H1 (cell line): ENCODE data around the gene ATP6V0A4. TPM values are rescaled to one million over a fixed set of nuclear protein-coding genes. Genes with fewer than 3 reads are reported as not detected.

Source experiments
- CTCF ChIA-PET: fragments of 300-600 bp; sonication (Branson Sonifier 250); formaldehyde crosslinking; loops from one replicate; lab custom pipeline; 2021; ENCODE audit not compliant: partially characterized antibody; lab: Charles Lee
- POLR2A ChIA-PET: fragments of 300-600 bp; sonication (Branson Sonifier 250); formaldehyde crosslinking; loops from one replicate; lab custom pipeline; 2021; ENCODE audit warnings: inconsistent platforms; ENCODE audit not compliant: partially characterized antibody; lab: Charles Lee
- DNase-seq, 2 experiments: peaks; one replicate each; pipeline versions ENCODE4 v3.0.0 to v3.0.0-alpha.2; 2010 to 2022; ENCODE audit warnings: low spot score in 2 of 2, low read depth in 1 of 2, mixed read lengths in 1 of 2
- FAIRE-seq: peaks from 2 replicates; lab custom pipeline; 2011; peaks lifted over from hg19 to GRCh38; lab: Jason Lieb, UNC
- H2AFZ ChIP-seq: 2 replicates; pipeline ENCODE4 v1.8.1; 2012; ENCODE audit warnings: low read length, inconsistent platforms
- H2AK5ac ChIP-seq: 2 replicates; pipeline ENCODE4 v1.6.1; 2013; ENCODE audit warnings: low read depth, low read length
- H2BK120ac ChIP-seq: replicated peaks from 2 replicates; pipeline ENCODE3; 2013; ENCODE audit warnings: low read depth, low read length, inconsistent platforms
- H2BK12ac ChIP-seq: 2 replicates; pipeline ENCODE4 v1.6.1; 2013; ENCODE audit warnings: low read depth, low read length
- H2BK15ac ChIP-seq: 2 replicates; pipeline ENCODE4 v1.6.1; 2013; ENCODE audit warnings: low read length
- H2BK20ac ChIP-seq: 2 replicates; pipeline ENCODE4 v1.6.1; 2013; ENCODE audit warnings: low read length
- H2BK5ac ChIP-seq: 2 replicates; pipeline ENCODE4 v1.6.1; 2013; ENCODE audit warnings: low read depth, low read length
- H3K14ac ChIP-seq: 2 replicates; pipeline ENCODE4 v1.6.1; 2013; ENCODE audit warnings: inconsistent platforms; ENCODE audit not compliant: insufficient read length
- H3K18ac ChIP-seq: 2 replicates; pipeline ENCODE4 v1.6.1; 2013; ENCODE audit warnings: low read length; ENCODE audit errors: extremely low read depth
- H3K23ac ChIP-seq: 2 replicates; pipeline ENCODE4 v1.6.1; 2013; ENCODE audit warnings: inconsistent platforms; ENCODE audit not compliant: insufficient read length
- H3K23me2 ChIP-seq: 2 replicates; pipeline ENCODE4 v1.6.1; 2013; ENCODE audit warnings: low read depth, low read length
- H3K27ac ChIP-seq: 2 replicates; pipeline ENCODE4 v1.6.1; 2011; ENCODE audit warnings: low read depth, low read length, inconsistent platforms
- H3K27me3 ChIP-seq, 4 experiments: replicated peaks in 1 of 4; 1 replicate in 1 of 4; 2 replicates in 3 of 4; pipeline versions ENCODE4 v1.6.1 to v1.8.1; 2011 to 2013; ENCODE audit warnings: low read length in 3 of 4, mild to moderate bottlenecking in 3 of 4, inconsistent platforms in 2 of 4, mixed read lengths in 2 of 4, moderate library complexity in 1 of 4; ENCODE audit not compliant: control insufficient read depth in 3 of 4, insufficient read depth in 3 of 4; ENCODE audit errors: extremely low read depth in 1 of 4
- H3K36me3 ChIP-seq, 4 experiments: 2 replicates each; pipeline versions ENCODE4 v1.6.1 to v1.8.1; 2011 to 2013; ENCODE audit warnings: mild to moderate bottlenecking in 4 of 4, low read length in 3 of 4, moderate library complexity in 2 of 4, control low read depth in 1 of 4, inconsistent platforms in 1 of 4; ENCODE audit not compliant: insufficient read depth in 4 of 4, control insufficient read depth in 2 of 4
- H3K4ac ChIP-seq: replicated peaks from 2 replicates; pipeline ENCODE3; 2013; ENCODE audit warnings: low read length, low read depth, mixed read lengths, inconsistent platforms; ENCODE audit not compliant: insufficient read length
- H3K4me1 ChIP-seq, 4 experiments: replicated peaks in 1 of 4; 1 replicate in 1 of 4; 2 replicates in 3 of 4; pipeline versions ENCODE4 v1.6.1 to v1.8.1; 2011 to 2013; ENCODE audit warnings: low read length in 3 of 4, inconsistent platforms in 2 of 4, mixed read lengths in 1 of 4; ENCODE audit not compliant: insufficient read depth in 4 of 4, control insufficient read depth in 3 of 4
- H3K4me2 ChIP-seq, 2 experiments: 2 replicates each; pipeline versions ENCODE4 v1.6.1 to v1.8.1; 2011 to 2013; ENCODE audit warnings: low read depth in 2 of 2, low read length in 2 of 2, control low read depth in 1 of 2, inconsistent platforms in 1 of 2, mild to moderate bottlenecking in 1 of 2; ENCODE audit not compliant: insufficient read depth in 1 of 2
- H3K4me3 ChIP-seq, 4 experiments: fragments of 200-600, 300-600 bp in 1 of 4; sonication (generic), shearing (Covaris generic), sonication (Bioruptor Twin) in 1 of 4; 2 replicates each; pipeline versions ENCODE4 v1.5.1 to v1.8.1; 2011 to 2016; ENCODE audit warnings: low read length in 4 of 4, low read depth in 3 of 4, control low read depth in 2 of 4, inconsistent platforms in 2 of 4, mild to moderate bottlenecking in 2 of 4, mixed read lengths in 1 of 4, moderate library complexity in 1 of 4; ENCODE audit not compliant: insufficient read depth in 2 of 4; ENCODE audit errors: extremely low read depth in 1 of 4
- H3K56ac ChIP-seq: replicated peaks from 2 replicates; pipeline ENCODE3; 2013; ENCODE audit warnings: low read depth, mild to moderate bottlenecking, mixed read lengths, low read length, inconsistent platforms; ENCODE audit not compliant: insufficient read length
- H3K79me1 ChIP-seq: 2 replicates; pipeline ENCODE4 v1.6.1; 2013; ENCODE audit warnings: low read depth, low read length, control low read depth
- H3K79me2 ChIP-seq, 2 experiments: 2 replicates each; pipeline versions ENCODE4 v1.6.1 to v1.8.1; 2012 to 2013; ENCODE audit warnings: low read length in 2 of 2, mild to moderate bottlenecking in 2 of 2, inconsistent platforms in 1 of 2; ENCODE audit not compliant: insufficient read depth in 2 of 2, control insufficient read depth in 1 of 2
- H3K9ac ChIP-seq, 4 experiments: replicated peaks in 1 of 4; 1 replicate in 1 of 4; 2 replicates in 3 of 4; pipeline versions ENCODE4 v1.6.1 to v1.8.1; 2011 to 2013; ENCODE audit warnings: low read depth in 3 of 4, low read length in 3 of 4, control low read depth in 2 of 4, mild to moderate bottlenecking in 2 of 4, moderate library complexity in 2 of 4, inconsistent platforms in 1 of 4; ENCODE audit errors: extremely low read depth in 1 of 4
- H3K9me3 ChIP-seq, 2 experiments: 2 replicates each; pipeline versions ENCODE4 v1.6.1 to v1.8.1; 2012 to 2013; ENCODE audit warnings: mild to moderate bottlenecking in 2 of 2, moderate library complexity in 2 of 2, control low read depth in 1 of 2, inconsistent platforms in 1 of 2, low read depth in 1 of 2, low read length in 1 of 2, mixed read lengths in 1 of 2; ENCODE audit not compliant: insufficient read depth in 2 of 2
- H4K20me1 ChIP-seq, 2 experiments: replicated peaks in 1 of 2; 2 replicates each; pipeline versions ENCODE3 to v1.8.1; 2011 to 2013; ENCODE audit warnings: inconsistent platforms in 2 of 2, low read length in 2 of 2, mild to moderate bottlenecking in 1 of 2; ENCODE audit not compliant: insufficient read depth in 2 of 2, control insufficient read depth in 1 of 2
- H4K5ac ChIP-seq: 2 replicates; pipeline ENCODE4 v1.6.1; 2013; ENCODE audit warnings: low read length, low read depth, mixed read lengths, inconsistent platforms; ENCODE audit not compliant: insufficient read length
- H4K8ac ChIP-seq: 2 replicates; pipeline ENCODE4 v1.8.0; 2013; ENCODE audit warnings: mild to moderate bottlenecking, moderate library complexity, low read length, inconsistent platforms; ENCODE audit not compliant: insufficient read depth; ENCODE audit errors: extremely low read depth
- H4K91ac ChIP-seq: replicated peaks from 2 replicates; pipeline ENCODE3; 2013; ENCODE audit warnings: low read length, mixed read lengths, inconsistent platforms; ENCODE audit not compliant: insufficient read length
- BCL11A ChIP-seq, 2 experiments: IDR thresholded peaks; one replicate each; pipeline ENCODE4 v1.6.1; 2011; ENCODE audit warnings: low read depth in 2 of 2, low read length in 2 of 2, mild to moderate bottlenecking in 2 of 2
- CHD2 ChIP-seq: IDR thresholded peaks from 2 replicates; pipeline ENCODE4 v1.6.1; 2012; ENCODE audit warnings: low read length, improper control_type of control experiment
- CTBP2 ChIP-seq: IDR thresholded peaks from 2 replicates; pipeline ENCODE4 v1.7.0; 2011; ENCODE audit warnings: borderline replicate concordance, mild to moderate bottlenecking, moderate library complexity, mixed read lengths, low read length; ENCODE audit not compliant: insufficient read depth, insufficient read length
- E2F6 ChIP-seq: IDR thresholded peaks from 2 replicates; pipeline ENCODE4 v1.6.1; 2012; ENCODE audit warnings: inconsistent platforms
- EZH2 ChIP-seq: fragments of 200-600 bp; sonication (generic); IDR thresholded peaks from 2 replicates; pipeline ENCODE4 v1.7.1; 2012; ENCODE audit warnings: low read depth, mild to moderate bottlenecking, moderate library complexity, low read length, inconsistent platforms; ENCODE audit not compliant: severe bottlenecking
- GTF2F1 ChIP-seq: IDR thresholded peaks from 2 replicates; pipeline ENCODE4 v1.6.1; 2012; ENCODE audit warnings: low read depth, low read length, improper control_type of control experiment, borderline replicate concordance
- RNF2 ChIP-seq: fragments of 200-900, 300-1000 bp; sonication (generic); IDR thresholded peaks from 2 replicates; pipeline ENCODE4 v1.7.1; 2016; ENCODE audit warnings: borderline replicate concordance, low read depth, mild to moderate bottlenecking, antibody characterized with exemption, low read length; ENCODE audit not compliant: poor library complexity, severe bottlenecking; ENCODE audit errors: missing control alignments
- SIRT6 ChIP-seq: IDR thresholded peaks from one replicate; pipeline ENCODE4 v1.7.1; 2012; ENCODE audit warnings: low read length, inconsistent platforms
- SP2 ChIP-seq: IDR thresholded peaks from 2 replicates; pipeline ENCODE4 v1.6.1; 2012; ENCODE audit warnings: mild to moderate bottlenecking, low read length, inconsistent platforms
- SUZ12 ChIP-seq: fragments of 200-600 bp; sonication (generic); IDR thresholded peaks from 2 replicates; pipeline ENCODE4 v1.6.1; 2012; ENCODE audit warnings: mild to moderate bottlenecking, inconsistent platforms, low read length, moderate library complexity, mixed read lengths
- TAF1 ChIP-seq: IDR thresholded peaks from 2 replicates; pipeline ENCODE4 v1.6.1; 2011; ENCODE audit warnings: mild to moderate bottlenecking, low read depth, low read length
- WGBS, 2 experiments: shearing (Covaris generic) in 1 of 2; methylation state at CpG; one replicate each; pipeline versions ENCODE4 v1.1.6 to v1.1.7; 2013 to 2015; ENCODE audit warnings: low lambda C conversion rate in 2 of 2, mixed read lengths in 2 of 2, inconsistent platforms in 1 of 2, low coverage in 1 of 2, missing lambda C conversion rate in 1 of 2; ENCODE audit not compliant: insufficient replicate concordance in 2 of 2, insufficient coverage in 1 of 2, insufficient read length in 1 of 2; ENCODE audit errors: extremely low coverage in 1 of 2, missing lambda C conversion rate in 1 of 2; 5-methylcytosine and 5-hydroxymethylcytosine counted together
- polyA plus RNA-seq, 7 experiments: library from polyadenylated mRNA; depleted of rRNA in 3 of 7; stranded (reverse) in 5 of 7; unstranded in 2 of 7; fragments of >200 nt in 5 of 7; fragments of 200-250 nt in 2 of 7; gene quantifications; 1 replicate in 5 of 7; 2 replicates in 1 of 7; 4 replicates in 1 of 7; pipeline versions ENCODE4 v1.2.1 to v1.2.3, GENCODE V29; 2011 to 2013; ENCODE audit warnings: missing spikeins in 2 of 7, mixed read lengths in 2 of 7
- total RNA-seq: library from RNA; stranded (reverse); fragmentation: NEBNext Ultra II Directional; extraction: Animal tissue kit (Norgen Biotek cat#: 25700); gene quantifications from 2 replicates; pipeline ENCODE4 v1.2.1, GENCODE V29; 2021

Gene ATP6V0A4
- total and polyA plus RNA-seq, 2 of the 8 experiments (the other 6 are each of a cell fraction or from before 2014, with no cell fraction given): 0.47 to 1.6 TPM

DNA sequence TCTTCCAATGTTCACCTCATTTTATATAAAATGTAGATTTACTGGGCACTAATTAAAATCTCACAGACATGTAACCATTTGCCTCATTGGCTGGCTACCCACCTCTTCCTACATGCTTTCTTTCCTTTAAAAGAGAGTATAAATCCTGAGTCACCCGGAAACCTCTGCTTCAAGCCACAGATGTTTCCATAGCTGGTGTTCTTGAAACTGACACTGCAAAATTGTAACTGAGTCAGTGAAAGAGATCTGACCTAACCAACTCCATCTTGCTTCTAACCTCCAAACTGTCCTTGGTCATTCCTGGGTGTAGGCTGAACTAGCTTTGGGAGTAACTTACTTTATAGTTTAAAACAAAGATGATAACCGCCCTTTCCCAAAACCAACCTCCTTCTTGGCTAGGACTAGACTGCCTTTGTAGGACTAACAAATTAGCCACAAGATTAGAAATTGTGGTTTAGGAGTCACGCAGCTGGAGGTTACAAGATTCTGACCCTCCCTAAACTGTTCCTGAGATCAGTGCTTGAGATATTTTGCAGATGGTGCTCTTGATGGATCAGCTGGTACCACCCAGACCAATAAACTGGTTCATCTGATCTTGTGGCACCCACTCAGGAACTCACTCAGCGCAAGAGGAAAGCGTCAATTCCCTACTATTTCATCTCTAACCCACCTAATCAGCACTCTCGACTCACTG lies 130.3 kb downstream of the ATP6V0A4 start:
- Histone ChIP-seq H2BK12ac (peak overlapping the region; percentile 40; the same call in 1 of the 2 replicates), H3K79me2 (no peaks in the 10 kb centered on the region), H3K14ac (no peak overlapping the region), H3K4me1 (peaks cover 7 to 32% (median 19%) of the 10 kb centered on the region in 4 experiments), H3K9me3 (peaks cover 0 to 4% of the 10 kb centered on the region in 2 experiments; a peak in 1 of 4 replicates), H3K4ac (no peak overlapping the region), H3K9ac (no peak overlapping the region), H3K4me2 (peak overlapping the region; percentile 35 to 45; a peak in 3 of 4 replicates), H2BK5ac (peak overlapping the region; percentile 89; the same call in 1 of the 2 replicates), H4K20me1 (no peaks in the 10 kb centered on the region), H3K18ac (no peak overlapping the region; the same call in 1 of the 2 replicates), H2BK20ac (peak overlapping the region; percentile 72; the same call in 1 of the 2 replicates), H3K23me2 (no peaks in the 10 kb centered on the region; the same call in 1 of the 2 replicates), H2BK120ac (no peak overlapping the region), H3K23ac (no peak overlapping the region), H4K91ac (no peak overlapping the region), H2AFZ (no peak overlapping the region), H3K56ac (no peak overlapping the region), H4K5ac (no peak overlapping the region), H3K27ac (no peak overlapping the region), H3K4me3 (peak overlapping the region in 1 of 4 experiments; percentile 30; a peak in 1 of 8 replicates), H2AK5ac (0 out of 2 replicates have a peak overlapping the region, but pooled peaks have one; percentile 84), H4K8ac (no peak overlapping the region), H3K27me3 (no peaks in the 10 kb centered on the region), H2BK15ac (peak overlapping the region; percentile 93; the same call in 1 of the 2 replicates), H3K36me3 (no peaks in the 10 kb centered on the region), H3K79me1 (no peaks in the 10 kb centered on the region)
- DNase-seq (no peak), FAIRE-seq (no peak)
- WGBS, 2 experiments: 78% methylated on average over 6 of the region's 6 CpGs; no CpG with 5 or more reads in 1 of the 2 experiments
- ChIA-PET POLR2A (no interaction called here), CTCF (interaction anchor here (0.8 to 2.1 kb wide), 6 partner anchors 8 to 71 kb away, joined by 3 to 9 read pairs (median 3); no protein-coding TSS in a partner anchor)
- no peak for TF ChIP-seq GTF2F1
- no peak for TF ChIP-seq CHD2
- no peak for TF ChIP-seq EZH2
- no peak for TF ChIP-seq CTBP2
- no peak for TF ChIP-seq SP2
- no peak for TF ChIP-seq TAF1
- TF ChIP-seq SIRT6: no peak
- no peak for TF ChIP-seq BCL11A (IDR thresholded peaks at IDR 0.05; ENCODE audit: low read depth in 2 of 2, low read length in 2 of 2)
- no peak for TF ChIP-seq SUZ12
- no peak for TF ChIP-seq E2F6
- no peak for TF ChIP-seq RNF2
